H1 (cell line): ENCODE data around the gene NR2F1-AS1. TPM values are rescaled to one million over a fixed set of nuclear protein-coding genes. Genes with fewer than 3 reads are reported as not detected.

Experiments
- CTBP2 ChIP-seq: IDR thresholded peaks from 2 replicates; pipeline ENCODE4 v1.7.0; 2011; ENCODE audit warnings: borderline replicate concordance, mild to moderate bottlenecking, moderate library complexity, mixed read lengths, low read length; ENCODE audit not compliant: insufficient read depth, insufficient read length
- TEAD4 ChIP-seq: IDR thresholded peaks from 2 replicates; pipeline ENCODE4 v1.6.1; 2012; ENCODE audit warnings: low read depth, low read length, inconsistent platforms, mixed read lengths
- polyA plus RNA-seq, 7 experiments: library from polyadenylated mRNA; depleted of rRNA in 3 of 7; stranded (reverse) in 5 of 7; unstranded in 2 of 7; fragments of >200 nt in 5 of 7; fragments of 200-250 nt in 2 of 7; gene quantifications; 1 replicate in 5 of 7; 2 replicates in 1 of 7; 4 replicates in 1 of 7; pipeline versions ENCODE4 v1.2.1 to v1.2.3, GENCODE V29; 2011 to 2013; ENCODE audit warnings: missing spikeins in 2 of 7, mixed read lengths in 2 of 7
- total RNA-seq: library from RNA; stranded (reverse); fragmentation: NEBNext Ultra II Directional; extraction: Animal tissue kit (Norgen Biotek cat#: 25700); gene quantifications from 2 replicates; pipeline ENCODE4 v1.2.1, GENCODE V29; 2021
- TF ChIP-seq, protein P1 (sequence below): IDR thresholded peaks from 2 replicates; pipeline ENCODE4 v1.6.1; 2011; ENCODE audit warnings: low read depth, mild to moderate bottlenecking, low read length; ENCODE audit not compliant: insufficient read depth

The NR2F1-AS1 gene
- total and polyA plus RNA-seq, 2 of the 8 experiments (the other 6 are each of a cell fraction or from before 2014, with no cell fraction given) = 1.6 to 5.6 TPM

- TF ChIP-seq, protein P1, sequence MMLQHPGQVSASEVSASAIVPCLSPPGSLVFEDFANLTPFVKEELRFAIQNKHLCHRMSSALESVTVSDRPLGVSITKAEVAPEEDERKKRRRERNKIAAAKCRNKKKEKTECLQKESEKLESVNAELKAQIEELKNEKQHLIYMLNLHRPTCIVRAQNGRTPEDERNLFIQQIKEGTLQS = no peak
- TF ChIP-seq TEAD4 = no peak
- TF ChIP-seq CTBP2 = peak; percentile 9
Measured at GRCh38 chr5:93573354-93574351, 7.4 kb downstream of the NR2F1-AS1 start (continued).
